HepG2 (cell line): Measurements from ENCODE around the gene OTOG. TPM values are rescaled to one million over a fixed set of nuclear protein-coding genes. Genes with fewer than 3 reads are reported as not detected.
A peak's percentile ranks its signal among the peaks of the same experiment; 100 is the strongest.

ENCODE experiments used
- ATAC-seq: fragments of 200-7000 bp; cut with Tn5 transposase; 3 replicates; pipeline ENCODE4 v1.9.1; 2020; ENCODE audit warnings: mild to moderate bottlenecking, moderate library complexity
- BruUV-seq: library from RNA; stranded (reverse); fragments of 400-500 nt; replicated peaks from 2 replicates; lab custom pipeline; 2021; lab: Mats Ljungman, UMichigan
- CTCF ChIA-PET: fragments of 300-600 bp; formaldehyde crosslinking; extraction: SDS; loops from one replicate; lab custom pipeline; 2021; ENCODE audit warnings: low total read pairs, inconsistent platforms, low intra/inter-chr PET ratio; lab: Yijun Ruan, JAX
- POLR2A ChIA-PET: fragments of 350-600 bp; sonication (Branson Sonifier 250); formaldehyde crosslinking; loops from one replicate; lab custom pipeline; 2020; ENCODE audit warnings: antibody characterized with exemption, inconsistent platforms; lab: Yijun Ruan, JAX
- DNase-seq: peaks from one replicate; pipeline ENCODE4 v3.0.0-alpha.2; 2015; ENCODE audit warnings: low spot score
- FAIRE-seq: peaks from 3 replicates; lab custom pipeline; 2011; peaks lifted over from hg19 to GRCh38; lab: Jason Lieb, UNC
- H2AFZ ChIP-seq: one replicate; pipeline ENCODE4 v1.6.1; 2011; ENCODE audit warnings: low read length, inconsistent platforms
- H3K27ac ChIP-seq: fragments of 300-600 bp; 3 replicates; pipeline ENCODE4 v1.8.0; 2011; ENCODE audit warnings: mixed run types, mild to moderate bottlenecking, mixed read lengths, low read length, inconsistent platforms; ENCODE audit not compliant: insufficient read depth; ENCODE audit errors: extremely low read length
- H3K27me3 ChIP-seq, 2 experiments: fragments of 200-600 bp in 1 of 2; 2 replicates in 1 of 2; 3 replicates in 1 of 2; pipeline versions ENCODE4 v1.6.0 to v1.8.0; 2011; ENCODE audit warnings: low read length in 2 of 2, mild to moderate bottlenecking in 2 of 2, moderate library complexity in 2 of 2, inconsistent platforms in 1 of 2; ENCODE audit not compliant: insufficient read depth in 2 of 2, control insufficient read depth in 1 of 2
- H3K36me3 ChIP-seq, 2 experiments: fragments of 200-600 bp in 1 of 2; replicated peaks in 1 of 2; 2 replicates in 1 of 2; 3 replicates in 1 of 2; pipeline versions ENCODE4 v1.5.1 to v1.8.0; 2011; ENCODE audit warnings: low read length in 2 of 2, inconsistent platforms in 1 of 2; ENCODE audit not compliant: insufficient read depth in 2 of 2, control insufficient read depth in 1 of 2
- H3K4me1 ChIP-seq: 2 replicates; pipeline ENCODE4 v1.5.1; 2012; ENCODE audit warnings: low read length, inconsistent platforms; ENCODE audit not compliant: insufficient read depth
- H3K4me2 ChIP-seq: 2 replicates; pipeline ENCODE4 v1.6.0; 2011; ENCODE audit warnings: low read depth, low read length, inconsistent platforms
- H3K4me3 ChIP-seq, 3 experiments: fragments of 200-600 bp in 1 of 3; sonication (generic), shearing (Covaris generic) in 1 of 3; replicated peaks in 1 of 3; 2 replicates each; pipeline ENCODE4 v1.5.1; 2011 to 2016; ENCODE audit warnings: low read length in 3 of 3, inconsistent platforms in 2 of 3, low read depth in 2 of 3, mild to moderate bottlenecking in 2 of 3, control low read depth in 1 of 3, mixed read lengths in 1 of 3; ENCODE audit not compliant: insufficient read depth in 1 of 3
- H3K79me2 ChIP-seq: one replicate; pipeline ENCODE4 v1.6.1; 2011; ENCODE audit warnings: low read length, inconsistent platforms; ENCODE audit not compliant: insufficient read depth
- H3K9ac ChIP-seq: 2 replicates; pipeline ENCODE4 v1.6.0; 2011; ENCODE audit warnings: mild to moderate bottlenecking, low read depth, low read length, inconsistent platforms; ENCODE audit not compliant: insufficient read depth
- H3K9me3 ChIP-seq: 2 replicates; pipeline ENCODE4 v1.5.1; 2012; ENCODE audit warnings: mild to moderate bottlenecking, low read length
- H4K20me1 ChIP-seq: 2 replicates; pipeline ENCODE4 v1.6.0; 2011; ENCODE audit warnings: inconsistent platforms, mild to moderate bottlenecking, low read length, moderate library complexity; ENCODE audit not compliant: insufficient read depth
- ARNT ChIP-seq: fragments of 450-650 bp; IDR thresholded peaks from 2 replicates; pipeline ENCODE4 v1.6.1; 2017
- GATA4 ChIP-seq: sonication (generic); IDR thresholded peaks from 2 replicates; pipeline ENCODE4 v1.6.1; 2016; ENCODE audit warnings: antibody characterized with exemption, low read depth, borderline replicate concordance
- GPBP1L1 ChIP-seq: sonication (generic); formaldehyde crosslinking; IDR thresholded peaks from 2 replicates; pipeline ENCODE4 v1.5.0; 2020; ENCODE audit warnings: mild to moderate bottlenecking, missing genetic modification reagents
- HHEX ChIP-seq: IDR thresholded peaks from 2 replicates; pipeline ENCODE4 v1.6.1; 2016; ENCODE audit warnings: control low read depth
- MAFF ChIP-seq: IDR thresholded peaks from 2 replicates; pipeline ENCODE4 v1.6.1; 2011; ENCODE audit warnings: low read depth, low read length, improper control_type of control experiment
- MAFK ChIP-seq, 2 experiments: IDR thresholded peaks in 1 of 2; conservative IDR thresholded peaks in 1 of 2; 2 replicates each; pipeline ENCODE4 v1.6.1; 2011; ENCODE audit warnings: improper control_type of control experiment in 2 of 2, low read length in 2 of 2
- MXI1 ChIP-seq: IDR thresholded peaks from 3 replicates; pipeline ENCODE4 v1.6.1; 2012; ENCODE audit warnings: low read depth, low read length, inconsistent platforms, borderline replicate concordance
- NFIB ChIP-seq: sonication (generic); formaldehyde crosslinking; IDR thresholded peaks from 2 replicates; pipeline ENCODE4 v1.9.0; 2021; ENCODE audit warnings: missing genetic modification reagents, mild to moderate bottlenecking, borderline replicate concordance
- PAF1 ChIP-seq: IDR thresholded peaks from 2 replicates; pipeline ENCODE4 v1.6.1; 2016; ENCODE audit warnings: missing genetic modification reagents, missing compliant biosample characterization
- PPARG ChIP-seq: conservative IDR thresholded peaks from 2 replicates; pipeline ENCODE4 v1.6.1; 2016; ENCODE audit warnings: missing biosample characterization, missing genetic modification reagents
- TBP ChIP-seq: sonication (generic); formaldehyde crosslinking; IDR thresholded peaks from 2 replicates; pipeline ENCODE4 v1.5.0; 2020; ENCODE audit warnings: missing genetic modification reagents
- THAP11 ChIP-seq: IDR thresholded peaks from 2 replicates; pipeline ENCODE4 v1.6.1; 2016; ENCODE audit warnings: missing biosample characterization, missing genetic modification reagents
- ZGPAT ChIP-seq: IDR thresholded peaks from 2 replicates; pipeline ENCODE4 v1.6.1; 2016; ENCODE audit warnings: mild to moderate bottlenecking
- ZNF33B ChIP-seq: sonication (generic); formaldehyde crosslinking; IDR thresholded peaks from 2 replicates; pipeline ENCODE4 v1.5.1; 2020; ENCODE audit warnings: mild to moderate bottlenecking, missing genetic modification reagents
- ZNF383 ChIP-seq: sonication (generic); formaldehyde crosslinking; IDR thresholded peaks from 2 replicates; pipeline ENCODE4 v1.4.0; 2020; ENCODE audit warnings: missing genetic modification reagents, mild to moderate bottlenecking, borderline replicate concordance
- ZNF639 ChIP-seq: conservative IDR thresholded peaks from 2 replicates; pipeline ENCODE4 v1.6.1; 2018; ENCODE audit warnings: missing genetic modification reagents
- in situ Hi-C: cut with HindIII; loops from 2 replicates; pipeline ENCODE4 v1.10.0; 2017; ENCODE audit warnings: low pct_unique_long_range_greater_than_20kb; ENCODE audit not compliant: extremely low pct_ligation_motif_present
- intact Hi-C: fragments of 100-400 bp; cut with micrococcal nuclease; formaldehyde crosslinking; loops from one replicate; pipeline ENCODE4 v1.10.0; 2022; ENCODE audit not compliant: unreplicated experiment
- polyA plus RNA-seq, 8 experiments: library from polyadenylated mRNA; depleted of rRNA in 3 of 8; stranded (reverse) in 7 of 8; unstranded in 1 of 8; fragments of >200 nt; fragmentation: Illumina TruSeq in 4 of 8; extraction: Trizol in 4 of 8; gene quantifications; 2 replicates each; pipeline versions ENCODE4 v1.2.1 to v1.2.3, GENCODE V29; 2011 to 2016; ENCODE audit warnings: low read depth in 4 of 8, missing spikeins in 1 of 8, mixed read lengths in 1 of 8; ENCODE audit not compliant: insufficient read depth in 1 of 8
- total RNA-seq, 5 experiments: library from RNA; depleted of rRNA; stranded (reverse); fragments of >200 nt; fragmentation: Illumina TruSeq; extraction: Trizol; gene quantifications; 2 replicates each; pipeline ENCODE4 v1.2.3, GENCODE V29; 2016; ENCODE audit warnings: low read depth in 1 of 5
- TF ChIP-seq, protein P1 (sequence below): sonication (generic); formaldehyde crosslinking; IDR thresholded peaks from 2 replicates; pipeline ENCODE4 v1.8.0; 2022; ENCODE audit warnings: mild to moderate bottlenecking, missing genetic modification reagents; ENCODE audit not compliant: insufficient replicate concordance
- TF ChIP-seq, protein P2 (sequence below): sonication (generic); formaldehyde crosslinking; IDR thresholded peaks from 2 replicates; pipeline ENCODE4 v1.4.0; 2020; ENCODE audit warnings: missing genetic modification reagents

The OTOG gene
- total and polyA plus RNA-seq, 2 of the 13 experiments (the other 11 are each of a cell fraction or from before 2014, with no cell fraction given), result not detected

- no peak for TF ChIP-seq TBP (CRISPR knock-in tag)
- TF ChIP-seq ZGPAT (CRISPR knock-in tag), result no peak
- TF ChIP-seq HHEX, result no peak
- TF ChIP-seq PAF1 (CRISPR knock-in tag), result no peak
- TF ChIP-seq NFIB (CRISPR knock-in tag), result no peak
- no peak for TF ChIP-seq PPARG (CRISPR knock-in tag)
- no peak for TF ChIP-seq GATA4
- no peak for TF ChIP-seq ZNF639 (CRISPR knock-in tag)
- TF ChIP-seq, protein P1, sequence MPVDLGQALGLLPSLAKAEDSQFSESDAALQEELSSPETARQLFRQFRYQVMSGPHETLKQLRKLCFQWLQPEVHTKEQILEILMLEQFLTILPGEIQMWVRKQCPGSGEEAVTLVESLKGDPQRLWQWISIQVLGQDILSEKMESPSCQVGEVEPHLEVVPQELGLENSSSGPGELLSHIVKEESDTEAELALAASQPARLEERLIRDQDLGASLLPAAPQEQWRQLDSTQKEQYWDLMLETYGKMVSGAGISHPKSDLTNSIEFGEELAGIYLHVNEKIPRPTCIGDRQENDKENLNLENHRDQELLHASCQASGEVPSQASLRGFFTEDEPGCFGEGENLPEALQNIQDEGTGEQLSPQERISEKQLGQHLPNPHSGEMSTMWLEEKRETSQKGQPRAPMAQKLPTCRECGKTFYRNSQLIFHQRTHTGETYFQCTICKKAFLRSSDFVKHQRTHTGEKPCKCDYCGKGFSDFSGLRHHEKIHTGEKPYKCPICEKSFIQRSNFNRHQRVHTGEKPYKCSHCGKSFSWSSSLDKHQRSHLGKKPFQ, result no peak
- no peak for TF ChIP-seq ZNF383 (CRISPR knock-in tag)
- no peak for TF ChIP-seq THAP11 (CRISPR knock-in tag)
- no peak for TF ChIP-seq ZNF33B (CRISPR knock-in tag)
- no peak for TF ChIP-seq GPBP1L1 (CRISPR knock-in tag)
- TF ChIP-seq, protein P2, sequence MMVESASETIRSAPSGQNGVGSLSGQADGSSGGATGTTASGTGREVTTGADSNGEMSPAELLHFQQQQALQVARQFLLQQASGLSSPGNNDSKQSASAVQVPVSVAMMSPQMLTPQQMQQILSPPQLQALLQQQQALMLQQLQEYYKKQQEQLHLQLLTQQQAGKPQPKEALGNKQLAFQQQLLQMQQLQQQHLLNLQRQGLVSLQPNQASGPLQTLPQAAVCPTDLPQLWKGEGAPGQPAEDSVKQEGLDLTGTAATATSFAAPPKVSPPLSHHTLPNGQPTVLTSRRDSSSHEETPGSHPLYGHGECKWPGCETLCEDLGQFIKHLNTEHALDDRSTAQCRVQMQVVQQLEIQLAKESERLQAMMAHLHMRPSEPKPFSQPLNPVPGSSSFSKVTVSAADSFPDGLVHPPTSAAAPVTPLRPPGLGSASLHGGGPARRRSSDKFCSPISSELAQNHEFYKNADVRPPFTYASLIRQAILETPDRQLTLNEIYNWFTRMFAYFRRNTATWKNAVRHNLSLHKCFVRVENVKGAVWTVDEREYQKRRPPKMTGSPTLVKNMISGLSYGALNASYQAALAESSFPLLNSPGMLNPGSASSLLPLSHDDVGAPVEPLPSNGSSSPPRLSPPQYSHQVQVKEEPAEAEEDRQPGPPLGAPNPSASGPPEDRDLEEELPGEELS (CRISPR knock-in tag), result no peak
- peak; percentile 91 for TF ChIP-seq MAFF
- TF ChIP-seq ARNT, result no peak
- TF ChIP-seq MXI1, result no peak
- TF ChIP-seq MAFK (conservative IDR thresholded peaks at IDR 0.05 in 1 of 2, IDR thresholded peaks at IDR 0.05 in 1 of 2; ENCODE audit: low read length in 2 of 2), result peak; percentile 91 to 94
- Histone ChIP-seq H3K4me1 (peaks cover 10% of the 10 kb centered on the region; the same call in 1 of the 2 replicates), H3K36me3 (no peaks in the 10 kb centered on the region), H3K9ac (no peak overlapping the region), H3K4me3 (no peak overlapping the region), H3K27me3 (peaks cover 0 to 51% of the 10 kb centered on the region in 2 experiments; a peak in 2 of 5 replicates), H3K79me2 (no peaks in the 10 kb centered on the region), H2AFZ (no peak overlapping the region), H3K27ac (no peak overlapping the region), H3K9me3 (no peaks in the 10 kb centered on the region), H4K20me1 (no peaks in the 10 kb centered on the region), H3K4me2 (no peak overlapping the region)
- CTCF ChIA-PET, result no interaction called here
- no peak for DNase-seq
- intact Hi-C loops, result no loop called here
- in situ Hi-C loops, result no loop called here
- no peak for FAIRE-seq
- BruUV-seq, result no TSS peak
- POLR2A ChIA-PET, result no interaction called here
- ATAC-seq, result no peak
Observed at GRCh38 chr11:17682848-17683247, 135.8 kb downstream of the OTOG start.
